Esophagus muscularis mucosa (tissue), 3 donors: Measurements from ENCODE around the gene IL17RD.

Source experiments
- POLR2A ChIP-seq: fragments of 450-650 bp; IDR thresholded peaks from one replicate; pipeline ENCODE4 v1.6.1; 2017; ENCODE audit warnings: antibody characterized with exemption, moderate library complexity, mild to moderate bottlenecking, low read depth
- POLR2AphosphoS5 ChIP-seq, 2 donors: sonication (generic); formaldehyde crosslinking; IDR thresholded peaks; one replicate each; pipeline ENCODE4 v1.6.1; 2017; ENCODE audit warnings: antibody characterized with exemption in 2 of 2
- TF ChIP-seq, protein P1 (sequence below), 3 experiments: fragments of 200-600 bp in 2 of 3; fragments of 450-650 bp in 1 of 3; sonication (generic) in 2 of 3; IDR thresholded peaks; one replicate each; pipeline ENCODE4 v1.5.1; 2017 to 2019; ENCODE audit warnings: antibody characterized with exemption in 3 of 3, mild to moderate bottlenecking in 2 of 3, moderate library complexity in 1 of 3

DNA sequence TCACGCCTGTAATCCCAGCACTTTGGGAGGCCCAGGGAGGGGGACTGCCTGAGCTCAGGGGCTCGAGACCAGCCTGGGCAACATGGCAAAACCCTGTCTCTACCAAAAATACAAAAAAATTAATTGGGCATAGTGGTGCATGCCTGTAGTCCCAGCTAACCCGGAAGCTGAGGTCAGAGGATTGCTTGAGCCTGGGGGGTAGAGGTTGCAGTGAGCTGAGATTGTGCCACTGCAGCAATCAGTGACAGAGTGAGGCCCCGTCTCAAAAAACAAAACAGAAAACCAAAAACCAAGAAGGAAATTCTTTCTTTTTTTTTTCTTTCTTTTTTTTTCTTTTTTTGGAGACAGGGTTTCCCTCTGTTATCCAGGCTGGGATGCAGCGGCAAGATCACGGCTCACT, 101.2 kb downstream of the IL17RD start:
- no peak for TF ChIP-seq POLR2AphosphoS5 (IDR thresholded peaks at IDR 0.05)
- no peak for TF ChIP-seq POLR2A
- TF ChIP-seq, protein P1, sequence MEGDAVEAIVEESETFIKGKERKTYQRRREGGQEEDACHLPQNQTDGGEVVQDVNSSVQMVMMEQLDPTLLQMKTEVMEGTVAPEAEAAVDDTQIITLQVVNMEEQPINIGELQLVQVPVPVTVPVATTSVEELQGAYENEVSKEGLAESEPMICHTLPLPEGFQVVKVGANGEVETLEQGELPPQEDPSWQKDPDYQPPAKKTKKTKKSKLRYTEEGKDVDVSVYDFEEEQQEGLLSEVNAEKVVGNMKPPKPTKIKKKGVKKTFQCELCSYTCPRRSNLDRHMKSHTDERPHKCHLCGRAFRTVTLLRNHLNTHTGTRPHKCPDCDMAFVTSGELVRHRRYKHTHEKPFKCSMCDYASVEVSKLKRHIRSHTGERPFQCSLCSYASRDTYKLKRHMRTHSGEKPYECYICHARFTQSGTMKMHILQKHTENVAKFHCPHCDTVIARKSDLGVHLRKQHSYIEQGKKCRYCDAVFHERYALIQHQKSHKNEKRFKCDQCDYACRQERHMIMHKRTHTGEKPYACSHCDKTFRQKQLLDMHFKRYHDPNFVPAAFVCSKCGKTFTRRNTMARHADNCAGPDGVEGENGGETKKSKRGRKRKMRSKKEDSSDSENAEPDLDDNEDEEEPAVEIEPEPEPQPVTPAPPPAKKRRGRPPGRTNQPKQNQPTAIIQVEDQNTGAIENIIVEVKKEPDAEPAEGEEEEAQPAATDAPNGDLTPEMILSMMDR (IDR thresholded peaks at IDR 0.05), result no peak
